Left ventricle myocardium inferior (tissue), 1 donor: ENCODE results near the gene TECPR2. TPM values are rescaled to one million over a fixed set of nuclear protein-coding genes. Genes with fewer than 3 reads are reported as not detected.

ENCODE experiments used
- DNase-seq: peaks from one replicate; pipeline ENCODE4 v3.0.0-alpha.2; 2020
- H3K27ac ChIP-seq: fragments of 200-600 bp; replicated peaks from 2 replicates; pipeline ENCODE4 v1.8.0; 2021
- H3K27me3 ChIP-seq: fragments of 200-600 bp; 2 replicates; pipeline ENCODE4 v1.8.0; 2021; ENCODE audit warnings: low read depth
- H3K36me3 ChIP-seq: fragments of 200-600 bp; 2 replicates; pipeline ENCODE4 v1.8.0; 2021
- H3K4me1 ChIP-seq: fragments of 200-600 bp; 2 replicates; pipeline ENCODE4 v1.8.0; 2021
- H3K4me3 ChIP-seq: fragments of 200-600 bp; 2 replicates; pipeline ENCODE4 v1.8.0; 2021; ENCODE audit warnings: mild to moderate bottlenecking, moderate library complexity
- H3K9me3 ChIP-seq: fragments of 200-600 bp; replicated peaks from 2 replicates; pipeline ENCODE4 v1.8.0; 2021
- intact Hi-C: fragments of 100-400 bp; cut with micrococcal nuclease; formaldehyde crosslinking; loops from one replicate; pipeline ENCODE4 v1.11.0; 2022
- total RNA-seq: library from RNA; stranded (reverse); fragmentation: NEBNext Ultra II Directional; extraction: Animal tissue kit (Norgen Biotek cat#: 25700); gene quantifications from one replicate; pipeline ENCODE4 v1.2.1, GENCODE V29; 2021
- TF ChIP-seq, protein P1 (sequence below): fragments of 200-600 bp; IDR thresholded peaks from 2 replicates; pipeline ENCODE4 v1.8.0; 2021; ENCODE audit warnings: antibody characterized with exemption, mild to moderate bottlenecking, borderline replicate concordance
- donor health status: DM: no; HTN: yes; CAD: no; lungs with severe emphysema.

Gene TECPR2
- total RNA-seq, 1 donor from 2014 or later: 20.0 TPM

DNA sequence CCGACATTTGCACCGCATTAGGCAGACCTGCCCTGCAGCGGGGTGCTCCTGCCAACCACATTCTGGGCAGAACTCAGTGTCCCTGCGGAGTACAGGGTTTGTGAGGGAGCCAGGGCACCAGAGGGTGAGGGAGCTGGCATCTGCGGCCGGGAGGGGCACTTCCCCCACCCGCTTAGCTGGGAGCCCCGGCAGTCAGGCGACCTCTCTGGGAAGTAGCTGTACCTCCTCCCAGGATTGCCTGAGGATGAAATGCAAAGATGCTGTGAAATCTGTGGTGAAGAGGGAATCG, 88.3 kb downstream of the TECPR2 start:
- intact Hi-C loops: no loop called here
- peak; percentile 44 for DNase-seq
- peaks cover 93% of the 10 kb centered on the region for H3K36me3 ChIP-seq

DNA sequence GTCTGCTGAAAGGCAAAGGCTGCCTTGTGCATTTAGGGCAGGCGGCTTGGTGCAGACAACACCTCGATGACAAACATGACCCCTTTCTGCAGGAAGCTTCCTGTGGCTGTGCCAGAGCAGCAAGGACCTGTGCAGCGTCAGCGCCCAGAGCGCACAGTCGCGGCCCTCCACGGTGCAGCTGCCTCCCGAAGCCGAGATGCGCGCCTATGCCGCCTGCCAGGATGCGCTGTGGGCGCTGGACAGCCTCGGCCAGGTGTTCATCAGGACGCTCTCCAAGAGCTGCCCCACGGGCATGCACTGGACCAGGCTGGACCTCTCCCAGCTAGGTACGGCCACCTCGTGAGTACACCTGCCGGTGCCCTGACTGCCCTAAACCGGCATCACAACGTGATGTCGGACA, 89.6 kb downstream of the TECPR2 start:
- Histone ChIP-seq H3K9me3 (no peaks in the 10 kb centered on the region), H3K36me3 (peaks cover 91% of the 10 kb centered on the region), H3K4me1 (peaks cover 16% of the 10 kb centered on the region), H3K27ac (no peak overlapping the region), H3K27me3 (no peaks in the 10 kb centered on the region), H3K4me3 (no peak overlapping the region)
- intact Hi-C loops: no loop called here
- DNase-seq: no peak
- TF ChIP-seq, protein P1, sequence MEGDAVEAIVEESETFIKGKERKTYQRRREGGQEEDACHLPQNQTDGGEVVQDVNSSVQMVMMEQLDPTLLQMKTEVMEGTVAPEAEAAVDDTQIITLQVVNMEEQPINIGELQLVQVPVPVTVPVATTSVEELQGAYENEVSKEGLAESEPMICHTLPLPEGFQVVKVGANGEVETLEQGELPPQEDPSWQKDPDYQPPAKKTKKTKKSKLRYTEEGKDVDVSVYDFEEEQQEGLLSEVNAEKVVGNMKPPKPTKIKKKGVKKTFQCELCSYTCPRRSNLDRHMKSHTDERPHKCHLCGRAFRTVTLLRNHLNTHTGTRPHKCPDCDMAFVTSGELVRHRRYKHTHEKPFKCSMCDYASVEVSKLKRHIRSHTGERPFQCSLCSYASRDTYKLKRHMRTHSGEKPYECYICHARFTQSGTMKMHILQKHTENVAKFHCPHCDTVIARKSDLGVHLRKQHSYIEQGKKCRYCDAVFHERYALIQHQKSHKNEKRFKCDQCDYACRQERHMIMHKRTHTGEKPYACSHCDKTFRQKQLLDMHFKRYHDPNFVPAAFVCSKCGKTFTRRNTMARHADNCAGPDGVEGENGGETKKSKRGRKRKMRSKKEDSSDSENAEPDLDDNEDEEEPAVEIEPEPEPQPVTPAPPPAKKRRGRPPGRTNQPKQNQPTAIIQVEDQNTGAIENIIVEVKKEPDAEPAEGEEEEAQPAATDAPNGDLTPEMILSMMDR: no peak

More for the DNA sequence above, 88.3 kb downstream of the TECPR2 start:
- Histone ChIP-seq H3K27ac (peak overlapping the region; percentile 84), H3K4me3 (no peak overlapping the region), H3K4me1 (peaks cover 16% of the 10 kb centered on the region), H3K9me3 (no peaks in the 10 kb centered on the region), H3K27me3 (no peaks in the 10 kb centered on the region)
- TF ChIP-seq, protein P1: no peak

DNA sequence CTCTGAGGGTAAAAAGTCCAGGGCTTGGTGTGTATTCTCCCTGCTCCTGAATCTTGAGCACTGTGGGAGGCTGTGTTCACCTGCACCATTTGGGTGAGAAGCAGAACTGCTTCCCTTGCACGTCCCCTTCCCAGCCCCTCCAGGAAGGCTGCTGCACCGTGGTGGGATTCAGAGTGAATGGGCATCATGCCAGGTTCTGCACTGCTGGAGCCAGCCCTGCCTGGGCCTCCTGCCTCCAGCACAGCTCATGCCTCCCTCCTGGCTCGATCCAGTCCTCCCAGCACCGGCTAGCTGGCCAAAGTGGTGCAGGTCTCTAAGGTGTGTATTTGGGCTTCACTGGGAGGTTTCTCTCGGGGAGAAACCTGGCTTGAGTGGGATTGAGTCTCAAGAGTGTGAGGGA, 92.0 kb downstream of the TECPR2 start:
- DNase-seq: no peak

DNA sequence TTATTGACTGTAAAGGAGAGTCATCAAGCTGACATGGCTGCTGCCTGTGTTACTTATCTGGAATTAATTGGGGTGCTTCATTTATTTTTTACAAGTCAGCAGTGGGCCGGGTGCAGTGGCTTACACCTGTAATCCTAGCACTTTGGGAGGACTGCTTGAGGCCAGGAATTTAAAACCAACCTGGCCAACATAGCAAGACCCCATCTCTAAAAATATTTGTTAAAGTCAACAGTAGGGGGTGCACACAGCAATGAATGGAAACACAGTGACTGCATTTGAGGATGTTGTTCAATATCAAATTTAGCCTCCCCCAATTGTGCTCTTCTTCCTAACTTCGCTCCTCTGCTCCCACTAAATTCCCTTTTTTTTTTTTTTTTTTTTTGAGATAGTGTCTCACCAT, 94.8 kb downstream of the TECPR2 start:
- peaks cover 12% of the 10 kb centered on the region for H3K4me1 ChIP-seq
- no peak overlapping the region for H3K27ac ChIP-seq
- no peak overlapping the region for H3K4me3 ChIP-seq
- TF ChIP-seq, protein P1: no peak
- H3K9me3 ChIP-seq: no peaks in the 10 kb centered on the region
- no peak for DNase-seq
- intact Hi-C loops: no loop called here
- H3K36me3 ChIP-seq: peaks cover 52% of the 10 kb centered on the region
- no peaks in the 10 kb centered on the region for H3K27me3 ChIP-seq

More for the DNA sequence above, 92.0 kb downstream of the TECPR2 start:
- H3K9me3 ChIP-seq: no peaks in the 10 kb centered on the region
- H3K4me3 ChIP-seq: no peak overlapping the region
- H3K27me3 ChIP-seq: no peaks in the 10 kb centered on the region
- H3K36me3 ChIP-seq: peaks cover 80% of the 10 kb centered on the region
- no peak overlapping the region for H3K27ac ChIP-seq
- intact Hi-C loops: no loop called here
- TF ChIP-seq, protein P1: no peak
- peaks cover 16% of the 10 kb centered on the region for H3K4me1 ChIP-seq

DNA sequence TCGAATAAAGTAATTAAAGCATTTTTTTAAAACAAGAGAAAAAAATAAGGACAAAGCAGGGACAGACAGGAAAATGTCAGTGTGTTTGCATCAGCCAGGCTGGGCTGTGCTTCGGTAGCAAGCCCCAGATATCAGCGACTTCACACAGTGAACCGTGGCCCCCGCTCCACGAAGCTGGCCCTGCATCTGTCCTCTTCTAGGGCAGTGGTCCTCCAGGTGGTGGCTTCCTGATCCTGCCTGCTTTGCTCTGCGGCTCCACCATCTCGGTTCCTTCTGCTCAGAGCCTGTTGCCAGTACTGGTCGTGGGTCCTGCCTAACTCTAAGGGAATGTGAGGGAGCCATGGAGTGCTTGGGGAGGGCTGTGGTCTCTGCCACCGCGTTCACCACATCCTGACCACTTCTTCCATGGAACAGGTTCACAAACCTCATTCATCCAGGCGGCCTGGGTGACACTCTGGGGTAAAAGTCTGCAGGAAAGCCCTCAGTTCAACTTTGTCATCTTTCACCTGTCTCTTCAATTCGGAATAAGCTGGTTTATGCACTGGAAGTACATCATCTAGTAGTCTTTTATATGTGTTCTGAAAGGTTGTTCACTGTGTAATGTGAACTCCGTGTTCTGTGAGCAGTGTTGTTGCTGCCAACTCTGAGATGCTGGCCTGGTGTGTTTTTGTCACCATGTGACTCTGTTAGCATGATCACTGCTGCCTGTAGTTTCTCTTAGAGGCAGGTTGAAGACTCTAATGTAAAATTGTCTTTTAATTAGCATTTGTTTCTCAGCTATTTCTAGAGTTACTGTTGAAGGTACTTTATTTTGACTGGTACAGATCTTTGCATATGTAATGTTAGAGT, 99.0 kb downstream of the TECPR2 start:
- H3K27me3 ChIP-seq: no peaks in the 10 kb centered on the region
- peaks cover 35% of the 10 kb centered on the region for H3K36me3 ChIP-seq
- no peaks in the 10 kb centered on the region for H3K9me3 ChIP-seq
- H3K4me1 ChIP-seq: peaks cover 14% of the 10 kb centered on the region
- no peak overlapping the region for H3K4me3 ChIP-seq
- DNase-seq: no peak
- H3K27ac ChIP-seq: peak overlapping the region; percentile 81
- intact Hi-C loops: no loop called here
- TF ChIP-seq, protein P1: no peak
